Measurements from ENCODE around the gene INTS3. TPM values are rescaled to one million over a fixed set of nuclear protein-coding genes. Genes with fewer than 3 reads are reported as not detected.

INTS3 gene
- total RNA-seq, 1 experiment from 2014 or later, result 39.0 TPM

- CTCF ChIA-PET, result interaction anchor here (0.9 to 1.2 kb wide), 2 partner anchors 17 to 227 kb away, joined by 3 to 5 read pairs; partner anchors contain the start of gene SLC27A3
- no peak overlapping the region for H3K27ac Mint-ChIP-seq (ENCODE audit: unreplicated experiment)
- peaks cover 7% of the 10 kb centered on the region for H3K36me3 Mint-ChIP-seq (ENCODE audit: insufficient read depth, unreplicated experiment)
- no peak for TF ChIP-seq CTCF (IDR thresholded peaks at IDR 0.05; ENCODE audit: insufficient read depth in 1 of 2, low read depth in 1 of 2, low read length in 1 of 2, severe bottlenecking in 1 of 2, unreplicated experiment in 1 of 2)
- H3K4me3 ChIP-seq (ENCODE audit: low read depth, low read length), result no peak overlapping the region
- H3K27me3 Mint-ChIP-seq (ENCODE audit: insufficient read depth, unreplicated experiment), result peaks cover 2% of the 10 kb centered on the region
- no TSS peak for BruUV-seq (replicated peaks)
- intact Hi-C loops (cut with micrococcal nuclease; ENCODE audit: unreplicated experiment), result no loop called here
- POLR2A ChIA-PET, result no interaction called here
- no peaks in the 10 kb centered on the region for H3K27me3 ChIP-seq (replicated peaks; ENCODE audit: control insufficient read depth, insufficient read depth, low read length)
- H3K9me3 Mint-ChIP-seq (ENCODE audit: unreplicated experiment), result no peaks in the 10 kb centered on the region
- no peaks in the 10 kb centered on the region for H3K4me1 ChIP-seq
- no peak overlapping the region for H3K4me3 Mint-ChIP-seq (ENCODE audit: unreplicated experiment)
- no peaks in the 10 kb centered on the region for H3K9me3 ChIP-seq
- H3K4me1 Mint-ChIP-seq (ENCODE audit: low read depth, unreplicated experiment), result peaks cover 5% of the 10 kb centered on the region
- DNase-seq, result no peak
- H3K36me3 ChIP-seq (ENCODE audit: control insufficient read depth, insufficient read depth, low read length), result no peaks in the 10 kb centered on the region
Observed at GRCh38 chr1:153792631-153793041, 64.8 kb downstream of the INTS3 start.

DNA sequence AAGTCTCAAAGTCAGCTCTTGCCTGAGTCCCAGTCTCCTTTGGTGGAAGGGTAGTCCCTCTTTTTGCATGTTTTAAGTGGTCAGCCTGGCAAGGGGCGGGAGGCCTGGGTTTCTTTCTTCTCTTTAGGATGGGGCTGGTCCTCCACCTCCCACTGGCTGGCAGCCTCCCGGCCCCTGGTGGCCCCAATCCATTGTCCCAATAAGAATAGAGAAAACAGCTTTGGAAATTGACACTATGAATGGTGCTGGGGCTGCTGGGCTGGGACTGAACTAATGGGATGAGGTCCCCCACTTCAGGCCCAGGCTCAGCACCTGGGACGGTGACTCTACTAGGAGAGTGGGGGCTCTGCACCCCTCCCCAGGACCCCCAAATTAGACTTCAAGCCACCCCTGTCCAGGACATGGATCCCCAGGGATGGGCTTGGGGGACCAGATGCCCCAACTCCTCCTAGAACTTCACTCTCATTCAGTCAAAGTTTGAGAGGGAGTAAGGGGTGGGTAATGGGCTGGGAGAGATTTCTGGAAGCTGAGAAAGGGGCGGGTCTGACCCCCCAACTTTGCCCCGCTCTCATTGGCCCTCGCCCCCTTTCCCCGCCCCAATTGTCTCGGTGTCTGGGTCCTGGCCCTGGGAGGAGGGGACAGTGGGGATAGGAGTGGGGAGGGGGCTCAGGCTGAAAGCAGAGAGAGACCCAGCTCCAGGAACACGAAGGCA is 65.6 kb downstream of the INTS3 start:
- Histone ChIP-seq H3K4me3 (ENCODE audit: low read depth, low read length) (no peak overlapping the region), H3K4me1 (no peaks in the 10 kb centered on the region), H3K36me3 (ENCODE audit: control insufficient read depth, insufficient read depth, low read length) (no peaks in the 10 kb centered on the region), H3K9me3 (no peaks in the 10 kb centered on the region), H3K27me3 (replicated peaks; ENCODE audit: control insufficient read depth, insufficient read depth, low read length) (no peaks in the 10 kb centered on the region)
- Mint-ChIP-seq H3K4me1 (ENCODE audit: low read depth, unreplicated experiment) (no peaks in the 10 kb centered on the region), H3K4me3 (ENCODE audit: unreplicated experiment) (no peak overlapping the region), H3K9me3 (ENCODE audit: unreplicated experiment) (no peaks in the 10 kb centered on the region), H3K27me3 (ENCODE audit: insufficient read depth, unreplicated experiment) (no peaks in the 10 kb centered on the region), H3K36me3 (ENCODE audit: insufficient read depth, unreplicated experiment) (peaks cover 7% of the 10 kb centered on the region), H3K27ac (ENCODE audit: unreplicated experiment) (no peak overlapping the region)
- CTCF ChIA-PET, result interaction anchor here (0.9 to 1.2 kb wide), 2 partner anchors 18 to 227 kb away, joined by 3 to 5 read pairs; partner anchors contain the start of gene SLC27A3
- no peak for TF ChIP-seq CTCF (IDR thresholded peaks at IDR 0.05; ENCODE audit: insufficient read depth in 1 of 2, low read depth in 1 of 2, low read length in 1 of 2, severe bottlenecking in 1 of 2, unreplicated experiment in 1 of 2)
- no TSS peak for BruUV-seq (replicated peaks)
- DNase-seq, result no peak
- intact Hi-C loops (cut with micrococcal nuclease; ENCODE audit: unreplicated experiment), result no loop called here
- POLR2A ChIA-PET, result no interaction called here

DNA sequence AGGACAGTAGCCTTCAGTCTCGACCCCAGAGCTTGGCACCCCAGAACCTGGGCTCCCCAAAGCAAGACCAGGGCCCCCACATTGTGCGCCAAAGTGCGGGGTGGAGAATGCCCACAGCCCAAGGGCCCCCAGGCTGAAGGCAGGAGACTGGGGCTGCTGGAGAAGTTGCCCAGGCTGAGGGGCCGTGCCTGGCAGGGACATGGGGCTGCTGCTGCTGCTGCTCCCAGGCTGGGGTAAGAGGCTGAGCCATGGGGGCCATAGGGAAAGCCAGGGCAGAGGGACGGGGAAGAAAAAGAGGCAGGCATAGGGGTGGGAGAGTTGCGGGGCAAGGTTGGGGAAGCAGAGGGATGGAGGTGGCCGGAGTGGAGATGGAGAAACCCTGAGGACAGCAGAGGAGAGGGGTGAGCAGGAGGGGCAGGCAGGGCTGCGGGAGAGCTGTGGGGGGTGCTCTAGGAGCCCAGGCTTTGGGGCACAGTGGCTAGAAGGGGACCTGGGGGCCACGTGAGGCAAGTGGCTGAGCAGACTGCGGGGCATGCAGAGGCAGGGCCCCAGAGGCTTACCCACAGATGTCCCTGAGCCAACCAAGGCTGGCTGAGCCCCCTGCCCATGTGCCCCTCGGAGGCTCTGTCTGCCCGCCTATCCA is 66.2 kb downstream of the INTS3 start:
- no peaks in the 10 kb centered on the region for H3K36me3 ChIP-seq (ENCODE audit: control insufficient read depth, insufficient read depth, low read length)
- no peaks in the 10 kb centered on the region for H3K9me3 ChIP-seq
- intact Hi-C loops (cut with micrococcal nuclease; ENCODE audit: unreplicated experiment), result no loop called here
- DNase-seq, result no peak
- no peak for TF ChIP-seq CTCF (IDR thresholded peaks at IDR 0.05; ENCODE audit: insufficient read depth in 1 of 2, low read depth in 1 of 2, low read length in 1 of 2, severe bottlenecking in 1 of 2, unreplicated experiment in 1 of 2)
- no peaks in the 10 kb centered on the region for H3K4me1 ChIP-seq
- H3K27ac Mint-ChIP-seq (ENCODE audit: unreplicated experiment), result no peak overlapping the region
- H3K4me1 Mint-ChIP-seq (ENCODE audit: low read depth, unreplicated experiment), result no peaks in the 10 kb centered on the region
- H3K9me3 Mint-ChIP-seq (ENCODE audit: unreplicated experiment), result no peaks in the 10 kb centered on the region
- POLR2A ChIA-PET, result no interaction called here
- CTCF ChIA-PET, result interaction anchor here (1.2 kb wide), 1 partner anchor 19 kb away, joined by 5 read pairs; the partner anchor contains the start of gene SLC27A3
- H3K27me3 ChIP-seq (replicated peaks; ENCODE audit: control insufficient read depth, insufficient read depth, low read length), result no peaks in the 10 kb centered on the region
- H3K4me3 Mint-ChIP-seq (ENCODE audit: unreplicated experiment), result no peak overlapping the region
- H3K27me3 Mint-ChIP-seq (ENCODE audit: insufficient read depth, unreplicated experiment), result no peaks in the 10 kb centered on the region
- H3K4me3 ChIP-seq (ENCODE audit: low read depth, low read length), result no peak overlapping the region
- BruUV-seq (replicated peaks), result no TSS peak
- peaks cover 7% of the 10 kb centered on the region for H3K36me3 Mint-ChIP-seq (ENCODE audit: insufficient read depth, unreplicated experiment)
